HepG2 (cell line): ENCODE data around the gene EPS8. TPM values are rescaled to one million over a fixed set of nuclear protein-coding genes. Genes with fewer than 3 reads are reported as not detected.

ENCODE experiments used
- ATAC-seq: fragments of 200-7000 bp; cut with Tn5 transposase; 3 replicates; pipeline ENCODE4 v1.9.1; 2020; ENCODE audit warnings: mild to moderate bottlenecking, moderate library complexity
- BruUV-seq: library from RNA; stranded (reverse); fragments of 400-500 nt; replicated peaks from 2 replicates; lab custom pipeline; 2021; lab: Mats Ljungman, UMichigan
- CTCF ChIA-PET: fragments of 300-600 bp; formaldehyde crosslinking; extraction: SDS; loops from one replicate; lab custom pipeline; 2021; ENCODE audit warnings: low total read pairs, inconsistent platforms, low intra/inter-chr PET ratio; lab: Yijun Ruan, JAX
- POLR2A ChIA-PET: fragments of 350-600 bp; sonication (Branson Sonifier 250); formaldehyde crosslinking; loops from one replicate; lab custom pipeline; 2020; ENCODE audit warnings: antibody characterized with exemption, inconsistent platforms; lab: Yijun Ruan, JAX
- DNase-seq: peaks from one replicate; pipeline ENCODE4 v3.0.0-alpha.2; 2015; ENCODE audit warnings: low spot score
- FAIRE-seq: peaks from 3 replicates; lab custom pipeline; 2011; peaks lifted over from hg19 to GRCh38; lab: Jason Lieb, UNC
- H2AFZ ChIP-seq: one replicate; pipeline ENCODE4 v1.6.1; 2011; ENCODE audit warnings: low read length, inconsistent platforms
- H3K27ac ChIP-seq: fragments of 300-600 bp; 3 replicates; pipeline ENCODE4 v1.8.0; 2011; ENCODE audit warnings: mixed run types, mild to moderate bottlenecking, mixed read lengths, low read length, inconsistent platforms; ENCODE audit not compliant: insufficient read depth; ENCODE audit errors: extremely low read length
- H3K27me3 ChIP-seq, 2 experiments: fragments of 200-600 bp in 1 of 2; 2 replicates in 1 of 2; 3 replicates in 1 of 2; pipeline versions ENCODE4 v1.6.0 to v1.8.0; 2011; ENCODE audit warnings: low read length in 2 of 2, mild to moderate bottlenecking in 2 of 2, moderate library complexity in 2 of 2, inconsistent platforms in 1 of 2; ENCODE audit not compliant: insufficient read depth in 2 of 2, control insufficient read depth in 1 of 2
- H3K36me3 ChIP-seq, 2 experiments: fragments of 200-600 bp in 1 of 2; replicated peaks in 1 of 2; 2 replicates in 1 of 2; 3 replicates in 1 of 2; pipeline versions ENCODE4 v1.5.1 to v1.8.0; 2011; ENCODE audit warnings: low read length in 2 of 2, inconsistent platforms in 1 of 2; ENCODE audit not compliant: insufficient read depth in 2 of 2, control insufficient read depth in 1 of 2
- H3K4me1 ChIP-seq: 2 replicates; pipeline ENCODE4 v1.5.1; 2012; ENCODE audit warnings: low read length, inconsistent platforms; ENCODE audit not compliant: insufficient read depth
- H3K4me2 ChIP-seq: 2 replicates; pipeline ENCODE4 v1.6.0; 2011; ENCODE audit warnings: low read depth, low read length, inconsistent platforms
- H3K4me3 ChIP-seq, 3 experiments: fragments of 200-600 bp in 1 of 3; sonication (generic), shearing (Covaris generic) in 1 of 3; replicated peaks in 1 of 3; 2 replicates each; pipeline ENCODE4 v1.5.1; 2011 to 2016; ENCODE audit warnings: low read length in 3 of 3, inconsistent platforms in 2 of 3, low read depth in 2 of 3, mild to moderate bottlenecking in 2 of 3, control low read depth in 1 of 3, mixed read lengths in 1 of 3; ENCODE audit not compliant: insufficient read depth in 1 of 3
- H3K79me2 ChIP-seq: one replicate; pipeline ENCODE4 v1.6.1; 2011; ENCODE audit warnings: low read length, inconsistent platforms; ENCODE audit not compliant: insufficient read depth
- H3K9ac ChIP-seq: 2 replicates; pipeline ENCODE4 v1.6.0; 2011; ENCODE audit warnings: mild to moderate bottlenecking, low read depth, low read length, inconsistent platforms; ENCODE audit not compliant: insufficient read depth
- H3K9me3 ChIP-seq: 2 replicates; pipeline ENCODE4 v1.5.1; 2012; ENCODE audit warnings: mild to moderate bottlenecking, low read length
- H4K20me1 ChIP-seq: 2 replicates; pipeline ENCODE4 v1.6.0; 2011; ENCODE audit warnings: inconsistent platforms, mild to moderate bottlenecking, low read length, moderate library complexity; ENCODE audit not compliant: insufficient read depth
- ARID5B ChIP-seq: IDR thresholded peaks from 2 replicates; pipeline ENCODE4 v1.4.0; 2020; ENCODE audit warnings: mild to moderate bottlenecking, missing genetic modification reagents
- ELF3 ChIP-seq: IDR thresholded peaks from 2 replicates; pipeline ENCODE4 v1.6.1; 2016; ENCODE audit warnings: missing genetic modification reagents, missing compliant biosample characterization
- ESRRA ChIP-seq: sonication (generic); formaldehyde crosslinking; IDR thresholded peaks from 2 replicates; pipeline ENCODE4 v1.5.1; 2020; ENCODE audit warnings: mild to moderate bottlenecking, low read depth, missing genetic modification reagents
- FOXA3 ChIP-seq: IDR thresholded peaks from 2 replicates; pipeline ENCODE4 v1.6.1; 2016; ENCODE audit warnings: missing genetic modification reagents, missing compliant biosample characterization
- FOXP1 ChIP-seq, 2 experiments: fragments of 450-650 bp in 1 of 2; IDR thresholded peaks; 2 replicates each; pipeline ENCODE4 v1.6.1; 2017 to 2018; ENCODE audit warnings: antibody characterized with exemption in 1 of 2
- GATA4 ChIP-seq: sonication (generic); IDR thresholded peaks from 2 replicates; pipeline ENCODE4 v1.6.1; 2016; ENCODE audit warnings: antibody characterized with exemption, low read depth, borderline replicate concordance
- SIX4 ChIP-seq: sonication (generic); formaldehyde crosslinking; IDR thresholded peaks from 2 replicates; pipeline ENCODE4 v1.4.0; 2020; ENCODE audit warnings: missing genetic modification reagents
- SOX13 ChIP-seq, 3 experiments: fragments of 450-650 bp in 1 of 3; sonication (generic) in 1 of 3; formaldehyde crosslinking in 1 of 3; IDR thresholded peaks in 2 of 3; conservative IDR thresholded peaks in 1 of 3; 2 replicates each; pipeline versions ENCODE4 v1.5.0 to v1.6.1; 2016 to 2020; ENCODE audit warnings: antibody characterized with exemption in 1 of 3, mild to moderate bottlenecking in 1 of 3, missing compliant biosample characterization in 1 of 3, missing genetic modification reagents in 1 of 3, moderate library complexity in 1 of 3
- SOX5 ChIP-seq: IDR thresholded peaks from 2 replicates; pipeline ENCODE4 v1.6.1; 2016; ENCODE audit warnings: borderline replicate concordance
- SOX6 ChIP-seq, 2 experiments: fragments of 450-650 bp in 1 of 2; sonication (generic) in 1 of 2; formaldehyde crosslinking in 1 of 2; IDR thresholded peaks; 2 replicates each; pipeline versions ENCODE4 v1.4.0 to v1.6.1; 2017 to 2020; ENCODE audit warnings: antibody characterized with exemption in 1 of 2, mild to moderate bottlenecking in 1 of 2, missing genetic modification reagents in 1 of 2
- TAF1 ChIP-seq: sonication (generic); formaldehyde crosslinking; IDR thresholded peaks from 2 replicates; pipeline ENCODE4 v1.4.0; 2020; ENCODE audit warnings: missing genetic modification reagents
- ZKSCAN5 ChIP-seq: sonication (generic); formaldehyde crosslinking; IDR thresholded peaks from 2 replicates; pipeline ENCODE4 v1.5.1; 2020; ENCODE audit warnings: mild to moderate bottlenecking, missing genetic modification reagents
- ZNF335 ChIP-seq: sonication (generic); formaldehyde crosslinking; IDR thresholded peaks from 2 replicates; pipeline ENCODE4 v1.4.0; 2020; ENCODE audit warnings: missing genetic modification reagents
- ZNF513 ChIP-seq: sonication (generic); formaldehyde crosslinking; conservative IDR thresholded peaks from 2 replicates; pipeline ENCODE4 v1.5.0; 2020; ENCODE audit warnings: missing genetic modification reagents
- ZNF652 ChIP-seq: IDR thresholded peaks from 2 replicates; pipeline ENCODE4 v1.6.1; 2016; ENCODE audit warnings: low read depth, borderline replicate concordance
- WGBS: methylation state at CpG from one replicate; pipeline ENCODE4 v1.1.6; 2017; ENCODE audit warnings: low lambda C conversion rate; 5-methylcytosine and 5-hydroxymethylcytosine counted together
- in situ Hi-C: cut with HindIII; loops from 2 replicates; pipeline ENCODE4 v1.10.0; 2017; ENCODE audit warnings: low pct_unique_long_range_greater_than_20kb; ENCODE audit not compliant: extremely low pct_ligation_motif_present
- intact Hi-C: fragments of 100-400 bp; cut with micrococcal nuclease; formaldehyde crosslinking; loops from one replicate; pipeline ENCODE4 v1.10.0; 2022; ENCODE audit not compliant: unreplicated experiment
- polyA plus RNA-seq, 8 experiments: library from polyadenylated mRNA; depleted of rRNA in 3 of 8; stranded (reverse) in 7 of 8; unstranded in 1 of 8; fragments of >200 nt; fragmentation: Illumina TruSeq in 4 of 8; extraction: Trizol in 4 of 8; gene quantifications; 2 replicates each; pipeline versions ENCODE4 v1.2.1 to v1.2.3, GENCODE V29; 2011 to 2016; ENCODE audit warnings: low read depth in 4 of 8, missing spikeins in 1 of 8, mixed read lengths in 1 of 8; ENCODE audit not compliant: insufficient read depth in 1 of 8
- total RNA-seq, 5 experiments: library from RNA; depleted of rRNA; stranded (reverse); fragments of >200 nt; fragmentation: Illumina TruSeq; extraction: Trizol; gene quantifications; 2 replicates each; pipeline ENCODE4 v1.2.3, GENCODE V29; 2016; ENCODE audit warnings: low read depth in 1 of 5
- TF ChIP-seq, protein P1 (sequence below): sonication (generic); formaldehyde crosslinking; IDR thresholded peaks from 2 replicates; pipeline ENCODE4 v1.4.0; 2020; ENCODE audit warnings: missing genetic modification reagents

Gene EPS8
- total and polyA plus RNA-seq, 2 of the 13 experiments (the other 11 are each of a cell fraction or from before 2014, with no cell fraction given) = 37.1 to 43.4 TPM

GRCh38 chr12:15597125-15597830 is 191.9 kb downstream of the EPS8 start:
- peaks cover 49% of the 10 kb centered on the region for H3K4me1 ChIP-seq
- DNase-seq (peak; percentile 15), FAIRE-seq (no peak), ATAC-seq (no peak)
- H2AFZ ChIP-seq = no peak overlapping the region
- no peaks in the 10 kb centered on the region for H3K9me3 ChIP-seq
- ChIA-PET POLR2A (no interaction called here), CTCF (no interaction called here)
- H3K27ac ChIP-seq = no peak overlapping the region
- WGBS = 45% methylated on average over 5 of the region's 5 CpGs
- no peak overlapping the region for H3K9ac ChIP-seq
- BruUV-seq = no TSS peak
- no peak overlapping the region for H3K4me3 ChIP-seq
- no peaks in the 10 kb centered on the region for H3K36me3 ChIP-seq
- intact Hi-C loops = no loop called here
- no peaks in the 10 kb centered on the region; a peak in 1 of 5 replicates for H3K27me3 ChIP-seq
- peak overlapping the region; percentile 35; the same call in 1 of the 2 replicates for H3K4me2 ChIP-seq
- no peaks in the 10 kb centered on the region for H3K79me2 ChIP-seq
- in situ Hi-C loops = no loop called here
- no peaks in the 10 kb centered on the region for H4K20me1 ChIP-seq
- TF ChIP-seq ESRRA (no peak), FOXP1 (IDR thresholded peaks at IDR 0.05) (peak; percentile 48; the same call in 1 of the 2 replicates), FOXP1 (CRISPR knock-in tag; IDR thresholded peaks at IDR 0.05) (peak; percentile 83), SOX6 (IDR thresholded peaks at IDR 0.05) (no peak), SOX6 (CRISPR knock-in tag; IDR thresholded peaks at IDR 0.05) (peak; percentile 19; the same call in 1 of the 2 replicates), FOXA3 (CRISPR knock-in tag) (peak; percentile 51), GATA4 (no peak), SOX13 (IDR thresholded peaks at IDR 0.05) (no peak), SOX13 (CRISPR knock-in tag; conservative IDR thresholded peaks at IDR 0.05 in 1 of 2, IDR thresholded peaks at IDR 0.05 in 1 of 2) (peak in 1 of 2 experiments; percentile 29; a peak in 1 of 4 replicates), TAF1 (CRISPR knock-in tag) (no peak), ZNF335 (no peak), ZKSCAN5 (CRISPR knock-in tag) (no peak), ZNF652 (CRISPR knock-in tag) (no peak), SIX4 (CRISPR knock-in tag) (no peak), ZNF513 (no peak), ARID5B (CRISPR knock-in tag) (peak; percentile 47; the same call in 1 of the 2 replicates), SOX5 (CRISPR knock-in tag) (peak; percentile 49; the same call in 1 of the 2 replicates), ELF3 (CRISPR knock-in tag) (0 out of 2 replicates have a peak, but pooled peaks have one; percentile 41)
- TF ChIP-seq, protein P1, sequence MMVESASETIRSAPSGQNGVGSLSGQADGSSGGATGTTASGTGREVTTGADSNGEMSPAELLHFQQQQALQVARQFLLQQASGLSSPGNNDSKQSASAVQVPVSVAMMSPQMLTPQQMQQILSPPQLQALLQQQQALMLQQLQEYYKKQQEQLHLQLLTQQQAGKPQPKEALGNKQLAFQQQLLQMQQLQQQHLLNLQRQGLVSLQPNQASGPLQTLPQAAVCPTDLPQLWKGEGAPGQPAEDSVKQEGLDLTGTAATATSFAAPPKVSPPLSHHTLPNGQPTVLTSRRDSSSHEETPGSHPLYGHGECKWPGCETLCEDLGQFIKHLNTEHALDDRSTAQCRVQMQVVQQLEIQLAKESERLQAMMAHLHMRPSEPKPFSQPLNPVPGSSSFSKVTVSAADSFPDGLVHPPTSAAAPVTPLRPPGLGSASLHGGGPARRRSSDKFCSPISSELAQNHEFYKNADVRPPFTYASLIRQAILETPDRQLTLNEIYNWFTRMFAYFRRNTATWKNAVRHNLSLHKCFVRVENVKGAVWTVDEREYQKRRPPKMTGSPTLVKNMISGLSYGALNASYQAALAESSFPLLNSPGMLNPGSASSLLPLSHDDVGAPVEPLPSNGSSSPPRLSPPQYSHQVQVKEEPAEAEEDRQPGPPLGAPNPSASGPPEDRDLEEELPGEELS = peak; percentile 36; the same call in 1 of the 2 replicates
